ENCODE results near the gene KCNG4. TPM values are rescaled to one million over a fixed set of nuclear protein-coding genes. Genes with fewer than 3 reads are reported as not detected.

Gene KCNG4
- total RNA-seq, 1 experiment from 2014 or later, result not detected

DNA sequence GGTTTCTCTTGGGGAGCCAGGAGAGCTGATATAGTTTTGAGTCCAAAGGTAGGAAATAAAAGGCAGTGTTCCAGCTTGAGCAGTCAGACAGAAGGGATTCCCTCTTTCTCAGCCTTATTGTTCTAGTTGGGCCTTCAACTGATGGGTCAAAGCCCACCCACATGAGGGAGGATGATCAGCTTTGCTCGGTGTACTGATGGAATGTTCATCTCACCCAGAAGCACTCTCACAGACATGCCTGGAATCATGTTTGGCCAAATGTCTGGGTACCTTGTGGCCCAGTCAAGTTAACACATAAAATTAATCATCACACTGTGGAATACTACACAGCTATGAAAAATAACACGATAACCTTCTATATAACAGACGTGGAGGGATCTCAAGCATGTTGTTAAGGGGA lies 23.1 kb upstream of the KCNG4 start:
- DNase-seq (ENCODE audit: low read depth), result no peak

DNA sequence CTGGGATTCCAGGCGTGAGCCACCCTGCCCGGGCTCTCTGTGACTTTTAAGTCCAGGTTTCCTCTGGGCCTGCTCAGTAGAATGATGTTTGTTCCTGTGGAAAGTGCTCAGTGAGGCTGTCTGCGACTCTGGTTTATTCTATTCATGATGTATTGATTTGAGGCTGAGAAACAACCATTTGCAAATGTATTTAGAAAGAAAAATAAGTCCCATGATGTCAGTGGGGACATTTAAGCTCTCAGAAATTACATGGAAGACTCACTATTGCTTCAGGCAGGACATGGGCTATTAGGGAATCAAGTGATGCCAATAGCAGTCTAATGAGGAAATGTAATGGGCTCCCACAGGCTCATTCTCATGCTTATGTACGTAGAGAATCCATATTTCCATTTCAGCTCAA lies 22.2 kb upstream of the KCNG4 start:
- DNase-seq (ENCODE audit: low read depth), result no peak

GRCh38 chr16:84260766-84261554 lies 21.1 kb upstream of the KCNG4 start:
- DNase-seq (ENCODE audit: low read depth), result no peak

DNA sequence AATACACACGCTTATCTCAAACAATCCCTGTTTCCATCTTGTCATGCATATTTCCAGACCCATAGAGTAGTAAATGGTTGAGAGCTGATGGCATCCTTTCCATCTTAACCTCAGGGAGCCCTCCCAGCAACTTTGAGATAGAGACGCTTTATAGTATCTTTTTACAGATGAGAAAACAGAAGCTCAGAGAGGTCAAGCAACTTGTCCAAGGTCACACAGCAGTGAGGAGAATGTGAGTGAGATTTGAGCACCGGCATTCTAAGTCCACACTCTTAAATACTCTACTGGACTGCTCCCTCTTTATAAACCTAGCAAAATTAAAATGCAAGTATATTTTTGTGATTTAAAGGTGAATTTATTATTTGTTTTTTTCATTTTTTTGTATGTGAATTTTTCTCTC lies 19.9 kb upstream of the KCNG4 start:
- no peak for DNase-seq (ENCODE audit: low read depth)

- DNase-seq (ENCODE audit: low read depth), result no peak
These were observed 18.5 kb upstream of the KCNG4 start for GRCh38 chr16:84258266-84258665.

DNA sequence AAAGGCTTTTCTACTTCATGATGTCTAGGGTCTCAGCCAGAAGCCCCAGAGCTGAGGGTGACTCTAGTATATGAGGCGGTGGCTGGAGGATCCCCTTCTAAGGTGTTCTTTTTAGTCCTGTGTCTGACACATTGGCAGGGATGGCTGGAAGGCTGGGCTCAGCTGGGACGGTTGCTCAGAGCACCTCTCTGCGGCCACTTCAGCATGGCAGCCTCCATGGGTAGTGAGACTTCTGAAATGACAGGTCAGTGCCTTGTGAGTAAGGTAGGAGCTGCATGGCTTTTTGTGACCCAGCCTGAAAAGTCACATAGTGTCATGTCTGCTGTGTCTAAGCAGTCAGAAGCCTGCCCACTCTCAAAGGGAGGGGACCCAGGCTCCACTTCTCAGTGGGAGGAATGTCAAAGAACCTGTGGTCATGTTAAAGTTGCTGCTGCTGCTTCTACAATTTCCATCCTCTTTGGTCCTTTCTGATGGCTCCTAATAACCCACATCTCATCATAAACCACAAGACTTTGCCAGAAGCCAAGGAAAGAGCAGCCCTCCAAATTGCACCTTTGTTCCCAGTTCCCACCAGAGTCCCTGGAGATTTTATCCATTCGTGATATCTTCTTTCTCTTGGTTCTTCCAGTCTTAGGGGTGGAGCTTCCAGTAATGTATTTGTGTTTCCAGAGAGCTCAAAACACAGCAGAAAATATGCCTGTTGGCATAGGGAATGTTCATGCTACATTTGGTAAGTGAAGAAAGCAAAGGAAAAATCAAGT lies 15.4 kb upstream of the KCNG4 start:
- no peak for DNase-seq (ENCODE audit: low read depth)

DNA sequence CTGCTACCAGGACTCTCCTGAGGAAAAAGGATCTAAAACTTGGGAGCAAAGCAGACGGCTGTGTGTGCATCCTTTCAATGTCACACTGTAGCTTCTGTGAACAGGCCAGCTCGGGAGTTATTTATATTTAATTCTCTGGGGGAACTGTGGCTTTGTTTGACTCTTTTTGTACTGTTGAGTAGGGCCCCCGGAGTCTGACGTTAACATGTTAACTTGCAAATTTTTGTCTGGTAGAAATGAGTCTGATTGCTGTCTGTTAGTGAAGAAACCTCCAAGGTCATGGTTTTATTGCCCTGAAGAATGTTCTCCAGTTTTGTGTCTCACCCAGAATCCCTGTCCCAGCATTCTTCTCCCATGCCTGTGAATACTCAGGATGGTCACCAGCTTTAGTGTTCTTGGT lies 14.2 kb upstream of the KCNG4 start:
- DNase-seq (ENCODE audit: low read depth), result no peak

DNA sequence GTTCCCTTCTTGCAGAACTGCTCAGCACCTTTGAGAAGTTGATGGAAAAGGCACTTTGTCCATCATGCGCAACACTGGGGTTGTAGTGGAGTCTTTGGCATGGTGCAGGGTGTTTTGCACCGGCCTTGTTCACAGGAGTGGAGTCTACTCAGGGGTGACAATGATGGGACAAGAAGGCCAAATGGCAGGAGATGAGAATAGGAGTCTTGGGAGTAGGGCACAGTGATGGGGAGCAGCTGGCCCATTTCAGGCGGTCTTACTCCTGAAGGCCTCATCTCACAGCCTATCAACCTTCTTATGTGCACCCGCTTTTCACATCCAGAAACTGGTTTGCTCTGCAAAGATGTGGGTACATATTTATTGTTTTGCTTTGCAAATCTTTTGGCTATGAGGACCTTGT lies 13.4 kb upstream of the KCNG4 start:
- no peak for DNase-seq (ENCODE audit: low read depth)

DNA sequence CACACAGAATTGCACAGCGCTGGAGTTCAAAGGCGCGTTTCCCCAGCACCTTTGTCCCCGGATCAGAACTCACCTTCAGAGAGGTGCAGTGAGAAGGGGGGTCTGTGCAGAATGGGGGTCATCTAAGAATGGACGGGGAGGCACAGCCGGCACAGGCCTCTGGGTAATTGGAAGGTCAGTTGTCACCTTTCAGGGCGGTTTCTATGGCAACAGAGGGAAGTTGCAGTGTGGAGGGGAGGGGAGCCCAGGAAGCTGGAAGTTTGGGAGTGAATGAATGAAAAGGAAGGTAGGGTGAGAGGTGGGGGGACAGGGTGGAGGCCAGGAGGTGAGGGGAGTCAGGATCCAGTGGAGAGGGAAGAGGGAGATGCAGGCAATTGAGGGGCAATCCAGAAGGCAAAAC lies 12.4 kb upstream of the KCNG4 start:
- no peak for DNase-seq (ENCODE audit: low read depth)

GRCh38 chr16:84247844-84248243 lies 8.0 kb upstream of the KCNG4 start:
- peak; percentile 92 for DNase-seq (ENCODE audit: low read depth)

DNA sequence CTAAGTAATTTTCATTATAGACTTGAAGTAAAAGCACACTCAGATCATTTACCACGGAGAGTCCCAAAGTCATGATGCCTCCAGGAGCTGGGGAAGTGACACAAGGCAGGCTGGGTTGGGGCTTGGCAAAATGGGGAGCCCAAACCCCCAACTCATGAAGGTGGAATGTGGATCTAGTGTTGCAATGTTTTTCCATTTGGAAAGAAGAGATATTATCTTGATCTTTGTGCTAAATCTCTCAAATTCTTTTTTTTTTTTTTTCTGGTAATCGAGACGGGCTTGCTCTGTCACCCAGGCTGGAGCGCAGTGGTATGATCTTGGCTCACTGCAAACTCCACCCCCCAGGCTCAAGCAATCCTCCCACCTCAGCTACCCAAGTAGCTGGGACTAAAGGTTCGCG lies 7.5 kb upstream of the KCNG4 start:
- DNase-seq (ENCODE audit: low read depth), result peak; percentile 74

DNA sequence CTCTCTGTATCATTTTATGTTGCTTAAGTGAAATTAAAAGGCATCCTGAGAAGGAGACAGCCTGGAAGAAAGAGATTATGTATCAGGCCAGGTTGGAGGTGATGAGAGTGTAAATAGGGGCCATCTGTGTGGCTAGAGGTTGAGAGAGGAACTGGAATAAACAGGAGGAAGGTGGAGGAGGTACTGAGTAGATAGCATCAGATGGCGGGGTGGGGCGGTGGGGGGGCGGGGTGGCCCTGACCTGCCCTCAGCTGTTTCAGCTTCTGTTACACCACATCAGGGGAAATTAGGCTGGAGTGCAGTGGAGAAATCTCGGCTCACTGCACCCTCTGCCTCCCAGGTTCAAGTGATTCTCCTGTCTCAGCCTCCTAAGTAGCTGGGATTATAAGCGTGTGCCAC lies 6.9 kb upstream of the KCNG4 start:
- DNase-seq (ENCODE audit: low read depth), result no peak

DNA sequence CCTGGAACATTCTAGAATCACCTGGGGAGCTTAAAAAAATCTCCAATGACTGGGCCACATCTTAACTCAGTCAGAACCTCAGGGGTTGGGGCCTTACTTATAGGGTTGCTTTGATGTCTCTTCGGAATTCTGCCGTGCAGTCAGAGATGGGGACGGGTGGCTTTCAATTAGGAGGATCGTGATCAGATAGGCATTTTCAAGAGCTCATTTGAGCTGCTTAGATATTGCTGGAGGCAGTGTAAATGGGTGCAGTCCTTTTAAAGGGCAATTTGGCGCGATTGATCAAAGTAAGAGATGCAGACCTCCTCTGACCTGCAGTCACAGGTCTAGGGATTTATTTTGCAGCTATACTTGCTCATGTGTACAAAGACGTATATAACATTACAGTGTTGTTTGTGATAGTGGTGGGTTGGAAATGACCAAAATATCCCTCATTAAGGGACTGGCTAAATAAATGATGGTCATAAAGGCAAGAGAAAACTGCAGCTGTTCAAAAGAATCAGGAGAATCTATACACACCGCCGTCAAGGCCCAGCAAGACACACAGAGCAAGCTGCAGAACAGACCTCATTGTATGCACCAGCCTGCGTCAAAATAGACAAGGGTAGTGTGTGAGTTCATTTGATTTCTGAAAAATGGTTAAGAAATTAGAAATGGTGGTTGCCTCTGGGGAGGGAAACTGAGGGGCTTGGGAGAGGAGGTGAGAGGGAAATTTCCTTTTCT lies 6.3 kb upstream of the KCNG4 start:
- DNase-seq (ENCODE audit: low read depth), result no peak

GRCh38 chr16:84244728-84245127 lies 4.9 kb upstream of the KCNG4 start:
- DNase-seq (ENCODE audit: low read depth), result no peak

DNA sequence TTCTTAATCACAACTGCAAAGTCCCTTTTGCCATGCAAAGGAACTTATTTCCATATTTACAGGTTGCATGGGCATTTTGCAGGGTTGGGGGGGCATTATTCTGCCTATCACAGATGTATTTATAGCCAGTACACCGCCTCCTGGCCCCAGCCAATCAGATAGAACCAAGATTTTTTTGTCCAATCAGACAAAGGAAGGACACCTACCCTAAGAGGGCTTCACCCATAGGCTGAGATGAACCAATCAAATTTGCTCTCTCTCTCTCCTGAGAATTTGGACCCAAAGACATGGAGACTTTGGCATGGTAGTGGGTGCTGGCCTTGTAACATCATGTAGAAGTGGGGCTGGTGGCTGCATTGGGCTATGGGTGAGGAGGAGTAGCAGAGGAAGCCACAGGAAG lies 3.9 kb upstream of the KCNG4 start:
- DNase-seq (ENCODE audit: low read depth), result no peak

GRCh38 chr16:84242839-84243238 lies 3.0 kb upstream of the KCNG4 start:
- no peak for DNase-seq (ENCODE audit: low read depth)

GRCh38 chr16:84241778-84242177 lies 2.0 kb upstream of the KCNG4 start:
- no peak for DNase-seq (ENCODE audit: low read depth)

DNA sequence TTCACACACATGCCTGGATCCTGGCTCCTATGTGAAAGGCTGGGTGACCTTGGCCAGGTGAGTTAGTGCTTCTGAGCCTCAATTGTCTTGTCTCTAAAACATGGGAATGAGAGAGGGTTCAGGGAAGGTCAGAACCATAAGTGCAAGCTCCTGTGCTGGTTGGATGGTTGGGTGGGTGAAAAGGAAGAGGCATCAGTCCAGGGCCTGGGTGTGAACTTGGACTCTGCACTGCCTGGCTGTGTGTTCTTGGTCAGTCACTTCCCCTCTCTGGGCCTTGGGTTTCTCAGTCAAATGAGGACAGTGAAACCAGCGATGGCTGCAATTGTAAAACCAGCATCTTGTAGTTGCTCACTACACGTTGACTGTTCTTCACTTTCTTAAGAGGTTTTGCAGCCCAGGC lies 643 bp upstream of the KCNG4 start:
- no peak for DNase-seq (ENCODE audit: low read depth)

GRCh38 chr16:84239141-84239769 lies 557 bp downstream of the KCNG4 start:
- no peak for DNase-seq (ENCODE audit: low read depth)

- DNase-seq (ENCODE audit: low read depth), result no peak
These were observed 1.6 kb downstream of the KCNG4 start for GRCh38 chr16:84237994-84238750.

GRCh38 chr16:84236671-84237070 lies 3.1 kb downstream of the KCNG4 start:
- no peak for DNase-seq (ENCODE audit: low read depth)
